ENCODE measurements around the gene SSTR3. TPM values are rescaled to one million over a fixed set of nuclear protein-coding genes. Genes with fewer than 3 reads are reported as not detected.
A peak's percentile ranks its signal among the peaks of the same experiment; 100 is the strongest.
"Not testable (repeated sequence)": the region's sequence is repeated elsewhere in the genome, so short reads cannot be mapped to it uniquely, and the experiment has no call there.

The SSTR3 gene
- total RNA-seq = not detected
- long read RNA-seq = 0 reads

GRCh38 chr22:37212174-37212906, at the start of gene SSTR3:
SSTR3 (minus strand) TSS chr22:37212477; CDS start chr22:37207803, 4,674 bp downstream.
- DNase-seq (peak; percentile 20), ATAC-seq (peak; percentile 55 to 84)
- intact Hi-C loops (cut with DNase I) = no loop called here

GRCh38 chr22:37260901-37261336, 48.6 kb upstream of the SSTR3 start:
- intact Hi-C loops (cut with DNase I) = loop anchor here in 1 of 2 donors (5.0 kb wide), 1 partner anchor 196 kb away; no protein-coding TSS in a partner anchor
- ATAC-seq (peak in 1 of 2 donors; percentile 72), DNase-seq (peak; percentile 52)

GRCh38 chr22:37260155-37260795, 48.0 kb upstream of the SSTR3 start:
- no peak for ATAC-seq
- intact Hi-C loops (cut with DNase I) = loop anchor here in 1 of 2 donors (5.0 kb wide), 1 partner anchor 197 kb away; no protein-coding TSS in a partner anchor
- DNase-seq = no peak

GRCh38 chr22:37259540-37260029, 47.3 kb upstream of the SSTR3 start:
- intact Hi-C loops (cut with DNase I) = loop anchor here in 1 of 2 donors (5.0 kb wide), 1 partner anchor 198 kb away; no protein-coding TSS in a partner anchor
- DNase-seq (no peak), ATAC-seq (peak in 1 of 2 donors; percentile 37)

GRCh38 chr22:37258753-37259401, 46.6 kb upstream of the SSTR3 start:
- ATAC-seq (no peak), DNase-seq (no peak)
- intact Hi-C loops (cut with DNase I) = no loop called here

GRCh38 chr22:37258005-37258752, 45.9 kb upstream of the SSTR3 start:
- intact Hi-C loops (cut with DNase I) = no loop called here
- DNase-seq = no peak
- no peak for ATAC-seq

GRCh38 chr22:37256075-37256726, 43.9 kb upstream of the SSTR3 start:
- ATAC-seq (no peak), DNase-seq (no peak)
- intact Hi-C loops (cut with DNase I) = no loop called here

- intact Hi-C loops (cut with DNase I) = no loop called here
- ATAC-seq (no peak), DNase-seq (no peak)
Observed at GRCh38 chr22:37255558-37256006, 43.3 kb upstream of the SSTR3 start.

GRCh38 chr22:37254867-37255233, 42.6 kb upstream of the SSTR3 start:
- ATAC-seq = no peak
- intact Hi-C loops (cut with DNase I) = no loop called here
- no peak for DNase-seq

- ATAC-seq = no peak
- intact Hi-C loops (cut with DNase I) = no loop called here
- no peak for DNase-seq
Observed at GRCh38 chr22:37254209-37254866, 42.1 kb upstream of the SSTR3 start.

GRCh38 chr22:37253126-37253660, 40.9 kb upstream of the SSTR3 start:
- no peak for ATAC-seq
- no peak for DNase-seq
- intact Hi-C loops (cut with DNase I) = no loop called here

GRCh38 chr22:37251836-37252235, 39.6 kb upstream of the SSTR3 start:
- DNase-seq; ATAC-seq; intact Hi-C loops (cut with DNase I): not testable (repeated sequence)

- DNase-seq = no peak
- intact Hi-C loops (cut with DNase I) = no loop called here
Observed at GRCh38 chr22:37249986-37250385, 37.7 kb upstream of the SSTR3 start.

GRCh38 chr22:37248251-37248650, 36.0 kb upstream of the SSTR3 start:
- intact Hi-C loops (cut with DNase I) = no loop called here
- ATAC-seq (no peak), DNase-seq (no peak)

More at GRCh38 chr22:37249986-37250385, 37.7 kb upstream of the SSTR3 start:
- ATAC-seq = no peak

- intact Hi-C loops (cut with DNase I) = no loop called here
- ATAC-seq = no peak
- DNase-seq = no peak
Observed at GRCh38 chr22:37245740-37246139, 33.5 kb upstream of the SSTR3 start.

GRCh38 chr22:37244922-37245722, 32.8 kb upstream of the SSTR3 start:
- ATAC-seq (no peak), DNase-seq (no peak)
- intact Hi-C loops (cut with DNase I) = no loop called here

Measured in left cardiac atrium (tissue), 4 donors.